HG02970 (cell line): Measurements from ENCODE around the gene TNIK.
"Not testable (repeated sequence)": the region's sequence is repeated elsewhere in the genome, so short reads cannot be mapped to it uniquely, and the experiment has no call there.

ENCODE experiments used
- ATAC-seq: cut with Tn5 transposase; IDR thresholded peaks from one replicate; pipeline ENCODE4 v1.9.1; 2021; ENCODE audit warnings: mild to moderate bottlenecking, moderate library complexity, moderate number of reproducible peaks; ENCODE audit not compliant: unreplicated experiment, low FRiP score

The TNIK gene

GRCh38 chr3:171390051-171390941 is 69.9 kb downstream of the TNIK start:
- no peak for ATAC-seq

GRCh38 chr3:171389491-171389890 is 70.7 kb downstream of the TNIK start:
- ATAC-seq, result no peak

DNA sequence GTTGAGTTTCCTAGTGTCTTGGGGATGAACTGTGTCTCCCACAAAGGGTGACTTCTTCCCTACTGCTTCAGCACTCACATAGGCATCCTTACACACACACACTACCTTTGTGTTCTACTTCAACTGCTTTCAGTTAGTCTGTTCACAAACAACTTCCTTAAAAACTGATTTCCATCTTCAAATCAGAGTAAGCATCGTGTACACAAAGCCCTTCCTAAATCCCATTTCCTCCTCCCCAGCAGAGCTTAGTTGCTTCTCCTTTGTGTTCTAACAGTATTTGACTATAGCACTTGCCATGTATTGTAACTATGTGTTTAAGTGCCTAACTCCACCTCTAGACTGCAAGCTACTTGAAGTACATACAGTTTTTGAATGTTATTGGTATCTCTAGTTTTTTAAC is 71.7 kb downstream of the TNIK start:
- ATAC-seq, result no peak

- ATAC-seq, result no peak
Measured at GRCh38 chr3:171387062-171387461, 73.1 kb downstream of the TNIK start.

- ATAC-seq, result no peak
Measured at GRCh38 chr3:171385086-171385485, 75.1 kb downstream of the TNIK start.

GRCh38 chr3:171384101-171384891 is 75.9 kb downstream of the TNIK start:
- no peak for ATAC-seq

DNA sequence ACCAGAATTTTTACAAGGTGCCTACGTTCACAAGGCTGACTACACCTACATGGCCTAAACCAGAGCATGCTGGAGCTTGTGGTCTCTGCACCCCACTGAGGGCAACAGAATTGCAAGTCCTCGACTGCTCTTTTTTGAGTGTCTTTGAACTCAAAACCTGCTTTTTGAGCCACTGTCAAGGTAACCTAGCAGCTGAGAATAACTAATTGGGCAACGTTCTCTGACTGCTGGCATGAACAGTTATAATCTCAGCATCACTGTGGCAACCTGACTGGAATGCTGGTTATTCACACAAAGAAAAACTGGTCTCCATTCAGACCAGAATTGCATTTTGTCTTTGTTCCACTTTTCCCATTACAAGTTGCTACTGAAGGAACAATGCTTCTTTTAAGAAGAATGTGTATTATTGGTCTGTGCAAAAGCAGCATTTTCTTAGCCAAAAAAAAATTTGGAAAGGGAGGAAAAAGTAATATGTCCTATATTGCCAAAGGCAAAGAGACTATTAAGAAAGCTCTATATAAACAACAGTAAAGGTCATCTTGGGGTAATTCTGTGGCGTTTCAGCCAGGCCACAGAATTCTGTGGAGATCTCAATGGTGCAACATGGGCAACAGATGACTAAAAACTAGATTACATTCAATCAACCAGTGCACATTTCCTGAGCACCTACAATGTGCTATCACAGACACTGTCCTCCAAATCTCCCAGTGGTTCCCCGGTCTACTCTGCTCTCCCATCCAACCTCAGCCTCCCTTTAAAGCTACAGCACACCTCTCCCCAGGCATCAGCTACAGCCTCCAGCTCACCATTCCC is 76.8 kb downstream of the TNIK start:
- no peak for ATAC-seq

DNA sequence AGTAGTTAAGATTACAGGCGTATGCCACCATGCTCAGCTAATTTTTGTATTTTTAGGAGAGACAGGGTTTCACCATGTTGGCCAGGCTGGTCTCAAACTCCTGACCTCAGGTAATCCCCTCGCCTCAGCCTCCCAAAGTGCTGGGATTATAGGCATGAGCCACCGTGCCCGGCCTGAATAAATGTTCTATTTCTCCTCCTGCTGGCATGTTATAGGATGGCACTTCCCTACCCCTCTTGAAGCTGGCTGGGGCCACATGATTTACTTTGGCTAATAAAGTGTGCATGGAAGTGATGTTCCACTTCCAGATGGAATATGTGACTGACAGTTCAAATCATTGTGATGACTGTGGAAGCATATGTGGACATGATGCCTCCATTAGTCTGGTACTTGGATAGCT is 77.9 kb downstream of the TNIK start:
- ATAC-seq, result not testable (repeated sequence)

DNA sequence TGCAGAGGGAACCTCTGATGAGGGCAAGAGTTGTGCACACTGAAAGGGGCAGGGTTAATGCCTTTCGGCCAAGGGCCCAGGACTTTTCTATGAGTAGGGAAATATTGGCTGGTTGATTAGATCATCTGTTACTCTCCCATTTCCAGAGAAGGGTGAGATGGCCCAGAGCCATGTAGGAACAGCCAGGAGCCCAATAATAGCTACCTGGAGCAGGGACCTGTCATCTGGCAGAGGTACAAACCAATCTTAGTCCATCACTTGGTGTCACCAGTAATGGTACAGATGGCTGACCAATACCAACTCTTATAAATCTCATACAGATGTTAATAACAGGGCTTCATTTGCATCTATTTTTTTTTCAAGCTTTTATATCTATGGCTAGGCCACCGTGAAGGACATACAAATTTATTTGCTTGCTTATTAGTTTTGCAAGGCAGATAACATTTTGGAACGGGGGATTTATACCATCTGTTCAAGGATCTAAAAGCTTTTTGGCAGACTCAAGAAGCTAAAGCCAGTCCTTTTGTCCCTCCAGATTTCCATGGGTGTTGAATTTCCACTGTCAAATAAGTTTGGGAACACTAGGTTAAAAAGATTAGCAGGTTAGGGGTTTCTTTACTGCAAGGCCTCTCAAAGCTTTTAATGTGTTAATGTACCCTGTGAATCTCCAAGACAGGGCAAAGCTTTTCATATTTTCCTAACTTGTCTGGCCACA is 79.3 kb downstream of the TNIK start:
- ATAC-seq, result no peak

- no peak for ATAC-seq
Measured at GRCh38 chr3:171379961-171380483, 80.2 kb downstream of the TNIK start.

- ATAC-seq, result no peak
Measured at GRCh38 chr3:171379281-171379680, 80.9 kb downstream of the TNIK start.

DNA sequence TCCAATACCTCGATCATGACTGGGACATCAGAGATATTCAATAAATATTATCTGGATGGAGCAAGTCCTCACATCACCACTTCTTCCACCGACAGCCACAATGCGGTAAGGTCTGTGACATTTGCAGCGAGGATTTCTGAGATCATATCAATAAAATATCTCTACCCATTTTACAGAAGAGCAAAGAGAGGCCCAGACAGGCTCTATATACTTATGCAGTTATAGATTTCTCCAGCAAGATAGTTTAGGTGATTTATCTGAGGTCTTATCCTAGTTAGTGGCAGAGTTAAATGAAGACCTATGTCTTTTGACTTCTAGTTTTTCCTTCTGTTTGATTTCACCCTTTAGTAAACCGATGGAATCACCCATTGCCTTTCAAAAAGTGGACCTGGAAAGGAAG is 81.6 kb downstream of the TNIK start:
- ATAC-seq, result no peak

DNA sequence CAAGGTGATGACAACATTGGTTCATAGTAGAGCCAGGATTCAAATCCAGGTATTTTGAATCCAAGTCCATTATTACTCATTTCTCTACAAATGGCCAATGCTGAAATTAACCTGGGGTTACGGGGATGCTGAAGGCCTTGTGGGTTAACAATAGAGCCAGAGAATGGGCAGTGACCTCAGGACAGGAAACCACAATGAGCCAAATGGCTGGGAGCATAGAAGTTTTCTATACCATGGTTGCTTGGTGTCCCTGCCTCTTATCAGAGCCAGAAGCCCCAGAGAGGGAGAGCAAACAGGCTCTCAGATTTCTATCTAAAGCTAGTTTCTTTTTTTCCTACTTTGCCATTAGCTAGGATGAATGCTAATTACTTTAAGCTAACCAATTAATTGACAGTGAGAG is 82.3 kb downstream of the TNIK start:
- no peak for ATAC-seq

- no peak for ATAC-seq
Measured at GRCh38 chr3:171376596-171376947, 83.6 kb downstream of the TNIK start.

GRCh38 chr3:171375666-171376595 is 84.3 kb downstream of the TNIK start:
- no peak for ATAC-seq

DNA sequence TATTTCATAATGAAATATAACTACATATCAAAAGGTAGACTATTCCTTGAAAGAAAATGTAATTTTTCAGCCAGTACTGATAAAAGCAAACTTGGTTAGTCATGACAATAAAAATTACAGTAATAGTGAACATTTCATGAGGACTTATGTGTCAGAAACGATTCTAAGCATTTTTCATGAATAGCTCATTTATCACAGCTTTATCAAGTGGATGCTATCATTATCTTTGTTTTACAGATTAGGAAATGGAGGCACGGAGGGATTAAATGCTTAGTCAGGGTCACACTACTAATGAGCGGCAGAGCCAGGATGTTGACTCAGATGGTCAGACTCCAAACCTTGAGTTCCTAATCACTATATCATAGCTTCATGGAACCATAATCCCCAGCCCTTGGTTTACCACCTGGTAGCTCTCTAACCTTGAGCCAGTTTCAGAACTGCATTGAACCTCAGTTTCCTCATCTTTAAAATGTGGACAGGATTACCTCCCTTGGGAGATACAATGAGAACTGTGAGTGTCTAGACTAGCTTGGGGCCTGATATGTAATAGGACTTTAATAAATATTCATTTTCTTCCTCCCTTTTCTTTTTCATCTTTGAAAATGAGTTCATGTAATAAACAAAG is 85.4 kb downstream of the TNIK start:
- ATAC-seq, result no peak

GRCh38 chr3:171374260-171374659 is 85.9 kb downstream of the TNIK start:
- no peak for ATAC-seq

DNA sequence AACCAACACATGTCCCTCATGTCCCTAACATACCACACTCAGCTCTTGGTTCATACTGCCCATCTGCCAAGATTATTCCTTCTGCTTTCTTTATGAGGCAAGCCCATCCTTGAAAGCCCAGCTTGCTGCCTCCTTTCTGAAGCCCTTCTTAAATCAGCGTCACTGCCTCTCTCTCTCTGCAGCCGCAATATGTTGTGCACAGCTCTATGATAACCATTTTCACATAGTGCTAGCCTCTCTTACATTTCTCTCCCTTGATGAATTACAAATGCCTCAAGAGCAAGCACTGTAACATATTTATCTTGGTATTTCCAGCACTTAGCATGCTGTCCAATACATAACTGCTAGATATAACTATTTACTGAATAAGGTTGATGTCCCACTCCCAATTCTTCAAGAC is 86.5 kb downstream of the TNIK start:
- ATAC-seq, result no peak

GRCh38 chr3:171372694-171373093 is 87.5 kb downstream of the TNIK start:
- ATAC-seq, result no peak
